Endothelial cell (in vitro differentiated cells): ENCODE data around the gene OR10H4. TPM values are rescaled to one million over a fixed set of nuclear protein-coding genes. Genes with fewer than 3 reads are reported as not detected.

ENCODE experiments used
- DNase-seq: peaks from one replicate; pipeline ENCODE4 v3.0.0; 2021; ENCODE audit warnings: low spot score
- H3K27ac Mint-ChIP-seq: one replicate; pipeline ENCODE4 v1.8.0; 2021; ENCODE audit warnings: mixed read lengths, inconsistent platforms; ENCODE audit not compliant: unreplicated experiment
- H3K27me3 Mint-ChIP-seq: one replicate; pipeline ENCODE4 v1.8.0; 2021; ENCODE audit warnings: mild to moderate bottlenecking, moderate library complexity, mixed read lengths, inconsistent platforms; ENCODE audit not compliant: unreplicated experiment
- H3K36me3 Mint-ChIP-seq: one replicate; pipeline ENCODE4 v1.8.0; 2021; ENCODE audit warnings: mild to moderate bottlenecking, low read depth, mixed read lengths, inconsistent platforms; ENCODE audit not compliant: unreplicated experiment
- H3K4me1 Mint-ChIP-seq: one replicate; pipeline ENCODE4 v1.8.0; 2021; ENCODE audit warnings: mild to moderate bottlenecking, mixed read lengths, inconsistent platforms; ENCODE audit not compliant: unreplicated experiment
- H3K4me3 Mint-ChIP-seq: one replicate; pipeline ENCODE4 v1.8.0; 2021; ENCODE audit warnings: mild to moderate bottlenecking, mixed read lengths, inconsistent platforms; ENCODE audit not compliant: unreplicated experiment
- H3K9me3 Mint-ChIP-seq: one replicate; pipeline ENCODE4 v1.8.0; 2021; ENCODE audit warnings: mixed read lengths, inconsistent platforms; ENCODE audit not compliant: unreplicated experiment
- CTCF ChIP-seq: fragments of 200-600 bp; sonication (generic); IDR thresholded peaks from one replicate; pipeline ENCODE4 v1.5.0; 2021; ENCODE audit warnings: antibody characterized with exemption; ENCODE audit not compliant: unreplicated experiment
- total RNA-seq: library from RNA; stranded (reverse); fragmentation: NEBNext Ultra II Directional; extraction: Animal tissue kit (Norgen Biotek cat#: 25700); gene quantifications from one replicate; pipeline ENCODE4 v1.2.1, GENCODE V29; 2021; ENCODE audit not compliant: unreplicated experiment

Gene OR10H4
- total RNA-seq, 1 donor from 2014 or later: not detected

GRCh38 chr19:15934332-15935078 lies 14.3 kb upstream of the OR10H4 start, which contains the start of gene CYP4F11:
TSS of gene CYP4F11 (minus strand) at chr19:15934529. CDS start at chr19:15934408, 121 bp downstream.
- Mint-ChIP-seq H3K27ac (no peak within 1 kb of the TSS), H3K9me3 (peaks cover 32% of the 10 kb centered on the region), H3K4me3 (no peak within 1 kb of the TSS), H3K36me3 (peaks cover 12% of the 10 kb centered on the region), H3K4me1 (no peaks in the 10 kb centered on the region), H3K27me3 (peaks cover 18% of the 10 kb centered on the region)
- TF ChIP-seq CTCF: no peak
- no peak for DNase-seq

- Mint-ChIP-seq H3K36me3 (peaks cover 17% of the 10 kb centered on the region), H3K4me3 (no peak overlapping the region), H3K4me1 (no peaks in the 10 kb centered on the region), H3K27ac (no peak overlapping the region), H3K27me3 (peaks cover 17% of the 10 kb centered on the region), H3K9me3 (peaks cover 29% of the 10 kb centered on the region)
- DNase-seq: no peak
- TF ChIP-seq CTCF: no peak
Measured at GRCh38 chr19:15935167-15935702, 13.6 kb upstream of the OR10H4 start.

DNA sequence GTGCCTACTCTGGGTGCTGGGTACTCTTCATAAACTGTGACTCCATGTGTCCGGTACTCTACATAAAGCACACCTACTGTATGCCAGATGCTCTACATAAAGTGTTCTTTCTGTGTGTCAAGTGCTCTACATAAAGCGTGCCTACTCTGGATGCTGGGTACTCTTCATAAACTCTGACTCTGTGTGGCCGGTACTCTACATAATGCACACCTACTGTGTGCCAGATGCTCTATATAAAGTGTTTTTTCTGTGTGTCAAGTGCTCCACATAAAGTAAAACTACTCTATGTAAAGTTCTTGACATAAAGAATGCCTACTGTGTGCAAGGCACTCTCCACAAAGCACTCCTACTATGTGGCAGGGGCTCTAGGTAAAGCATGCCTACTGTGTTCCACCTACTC lies 12.6 kb upstream of the OR10H4 start:
- no peak overlapping the region for H3K4me3 Mint-ChIP-seq
- no peak overlapping the region for H3K27ac Mint-ChIP-seq
- H3K9me3 Mint-ChIP-seq: peaks cover 31% of the 10 kb centered on the region
- TF ChIP-seq CTCF: no peak
- H3K36me3 Mint-ChIP-seq: peaks cover 13% of the 10 kb centered on the region
- H3K4me1 Mint-ChIP-seq: no peaks in the 10 kb centered on the region
- peaks cover 14% of the 10 kb centered on the region for H3K27me3 Mint-ChIP-seq
- no peak for DNase-seq

DNA sequence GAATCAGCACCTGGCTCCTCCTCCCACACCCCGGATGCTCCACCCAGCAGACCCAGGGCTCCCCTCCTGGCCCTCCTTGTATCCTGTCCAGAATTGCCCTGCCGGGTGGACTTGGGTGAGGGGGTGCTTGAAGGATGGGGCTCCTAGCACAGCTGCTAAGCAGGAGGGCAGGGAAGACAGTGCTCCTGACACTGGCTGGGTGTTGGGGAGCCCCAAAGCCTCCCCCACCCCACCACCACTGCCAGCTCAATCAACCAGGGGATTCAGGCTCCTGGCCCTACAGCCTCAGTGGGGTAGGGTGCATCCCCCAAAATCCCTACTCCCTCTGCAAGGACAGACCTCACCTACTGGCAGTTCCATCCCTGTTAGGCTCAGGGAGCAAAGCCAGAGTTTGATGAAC lies 11.9 kb upstream of the OR10H4 start:
- DNase-seq: no peak
- H3K4me1 Mint-ChIP-seq: no peaks in the 10 kb centered on the region
- peaks cover 12% of the 10 kb centered on the region for H3K36me3 Mint-ChIP-seq
- H3K4me3 Mint-ChIP-seq: no peak overlapping the region
- no peak for TF ChIP-seq CTCF
- H3K9me3 Mint-ChIP-seq: peaks cover 32% of the 10 kb centered on the region
- H3K27ac Mint-ChIP-seq: no peak overlapping the region
- peaks cover 12% of the 10 kb centered on the region for H3K27me3 Mint-ChIP-seq

- H3K9me3 Mint-ChIP-seq: peaks cover 32% of the 10 kb centered on the region
- H3K36me3 Mint-ChIP-seq: peaks cover 12% of the 10 kb centered on the region
- no peak for DNase-seq
- H3K27me3 Mint-ChIP-seq: peaks cover 12% of the 10 kb centered on the region
- H3K4me3 Mint-ChIP-seq: no peak overlapping the region
- no peaks in the 10 kb centered on the region for H3K4me1 Mint-ChIP-seq
- no peak overlapping the region for H3K27ac Mint-ChIP-seq
- no peak for TF ChIP-seq CTCF
Measured at GRCh38 chr19:15937771-15938170, 11.0 kb upstream of the OR10H4 start.
